ENCODE measurements around the gene PTGR2.

- TF ChIP-seq, protein P1, sequence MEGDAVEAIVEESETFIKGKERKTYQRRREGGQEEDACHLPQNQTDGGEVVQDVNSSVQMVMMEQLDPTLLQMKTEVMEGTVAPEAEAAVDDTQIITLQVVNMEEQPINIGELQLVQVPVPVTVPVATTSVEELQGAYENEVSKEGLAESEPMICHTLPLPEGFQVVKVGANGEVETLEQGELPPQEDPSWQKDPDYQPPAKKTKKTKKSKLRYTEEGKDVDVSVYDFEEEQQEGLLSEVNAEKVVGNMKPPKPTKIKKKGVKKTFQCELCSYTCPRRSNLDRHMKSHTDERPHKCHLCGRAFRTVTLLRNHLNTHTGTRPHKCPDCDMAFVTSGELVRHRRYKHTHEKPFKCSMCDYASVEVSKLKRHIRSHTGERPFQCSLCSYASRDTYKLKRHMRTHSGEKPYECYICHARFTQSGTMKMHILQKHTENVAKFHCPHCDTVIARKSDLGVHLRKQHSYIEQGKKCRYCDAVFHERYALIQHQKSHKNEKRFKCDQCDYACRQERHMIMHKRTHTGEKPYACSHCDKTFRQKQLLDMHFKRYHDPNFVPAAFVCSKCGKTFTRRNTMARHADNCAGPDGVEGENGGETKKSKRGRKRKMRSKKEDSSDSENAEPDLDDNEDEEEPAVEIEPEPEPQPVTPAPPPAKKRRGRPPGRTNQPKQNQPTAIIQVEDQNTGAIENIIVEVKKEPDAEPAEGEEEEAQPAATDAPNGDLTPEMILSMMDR (IDR thresholded peaks at IDR 0.05; ENCODE audit: poor library complexity) = no peak
- no peak for TF ChIP-seq EZH2phosphoT487 (IDR thresholded peaks at IDR 0.05; ENCODE audit: low read depth, severe bottlenecking, unreplicated experiment)
Measured at GRCh38 chr14:73804636-73805035, 47.0 kb upstream of the PTGR2 start.

All from hepatocyte (in vitro differentiated cells).